IMR-90 (cell line): ENCODE data around the gene MYO1D. TPM values are rescaled to one million over a fixed set of nuclear protein-coding genes. Genes with fewer than 3 reads are reported as not detected.

Experiments
- ATAC-seq: fragments of 200-7000 bp; cut with Tn5 transposase; 2 replicates; pipeline ENCODE4 v1.9.1; 2020; ENCODE audit warnings: low read depth, mild to moderate bottlenecking, moderate library complexity
- BruUV-seq: library from RNA; stranded (reverse); fragments of 400-500 nt; replicated peaks from 2 replicates; lab custom pipeline; 2021; lab: Mats Ljungman, UMichigan
- CTCF ChIA-PET: fragments of 300-600 bp; formaldehyde crosslinking; extraction: SDS; loops from one replicate; lab custom pipeline; 2021; ENCODE audit warnings: antibody characterized with exemption; lab: Yijun Ruan, JAX
- POLR2A ChIA-PET: fragments of 300-600 bp; sonication (Branson Sonifier 250); formaldehyde crosslinking; loops from one replicate; lab custom pipeline; 2022; ENCODE audit warnings: antibody characterized with exemption; ENCODE audit not compliant: unreplicated experiment; lab: Charles Lee
- DNase-seq: peaks from one replicate; pipeline ENCODE4 v3.0.0; 2013
- H2AFZ ChIP-seq: replicated peaks from 2 replicates; pipeline ENCODE3; 2013; ENCODE audit warnings: low read length, mild to moderate bottlenecking; ENCODE audit not compliant: poor library complexity
- H2AK5ac ChIP-seq: 2 replicates; pipeline ENCODE4 v1.6.1; 2013; ENCODE audit warnings: low read depth, low read length, inconsistent platforms
- H2AK9ac ChIP-seq: replicated peaks from 2 replicates; pipeline ENCODE3; 2013; ENCODE audit warnings: mild to moderate bottlenecking, low read depth, low read length, moderate library complexity; ENCODE audit not compliant: poor library complexity
- H2BK120ac ChIP-seq: 2 replicates; pipeline ENCODE4 v1.6.1; 2013; ENCODE audit warnings: low read depth, low read length, inconsistent platforms
- H2BK15ac ChIP-seq: 3 replicates; pipeline ENCODE4 v1.6.1; 2013; ENCODE audit warnings: low read depth, low read length, inconsistent platforms
- H2BK20ac ChIP-seq: 2 replicates; pipeline ENCODE4 v1.6.1; 2013; ENCODE audit warnings: low read depth, mild to moderate bottlenecking, inconsistent platforms, low read length, moderate library complexity
- H2BK5ac ChIP-seq: 2 replicates; pipeline ENCODE4 v1.6.1; 2013; ENCODE audit warnings: mild to moderate bottlenecking, low read depth, low read length, inconsistent platforms; ENCODE audit not compliant: poor library complexity, severe bottlenecking
- H3K14ac ChIP-seq: replicated peaks from 2 replicates; pipeline ENCODE4 v1.6.1; 2013; ENCODE audit warnings: low read depth, low read length, inconsistent platforms
- H3K18ac ChIP-seq: 2 replicates; pipeline ENCODE4 v1.6.1; 2013; ENCODE audit warnings: low read depth, low read length, control low read depth
- H3K23ac ChIP-seq: 2 replicates; pipeline ENCODE4 v1.6.1; 2013; ENCODE audit warnings: low read depth, low read length, inconsistent platforms
- H3K27ac ChIP-seq: 2 replicates; pipeline ENCODE4 v1.5.1; 2013; ENCODE audit warnings: mild to moderate bottlenecking, control low read depth, low read length; ENCODE audit not compliant: insufficient read depth
- H3K27me3 ChIP-seq: 2 replicates; pipeline ENCODE4 v1.6.1; 2013; ENCODE audit warnings: low read length; ENCODE audit not compliant: control insufficient read depth, insufficient read depth
- H3K36me3 ChIP-seq: 2 replicates; pipeline ENCODE4 v1.6.1; 2013; ENCODE audit warnings: low read length, mixed read lengths; ENCODE audit not compliant: control insufficient read depth, insufficient read depth
- H3K4ac ChIP-seq: 2 replicates; pipeline ENCODE4 v1.6.1; 2013; ENCODE audit warnings: low read depth, low read length, inconsistent platforms
- H3K4me1 ChIP-seq: 2 replicates; pipeline ENCODE4 v1.6.1; 2013; ENCODE audit warnings: low read length, mixed read lengths; ENCODE audit not compliant: control insufficient read depth, insufficient read depth
- H3K4me2 ChIP-seq: 2 replicates; pipeline ENCODE4 v1.6.1; 2013; ENCODE audit warnings: low read depth, mild to moderate bottlenecking, control low read depth, low read length, moderate library complexity
- H3K4me3 ChIP-seq: 2 replicates; pipeline ENCODE4 v1.5.1; 2013; ENCODE audit warnings: low read depth, mild to moderate bottlenecking, control low read depth, low read length, moderate library complexity; ENCODE audit not compliant: insufficient read depth
- H3K56ac ChIP-seq: 2 replicates; pipeline ENCODE4 v1.6.1; 2013; ENCODE audit warnings: low read length, inconsistent platforms; ENCODE audit not compliant: insufficient read depth; ENCODE audit errors: extremely low read depth
- H3K79me1 ChIP-seq, 2 experiments: 2 replicates each; pipeline ENCODE4 v1.6.1; 2013; ENCODE audit warnings: low read length in 2 of 2, inconsistent platforms in 1 of 2, low read depth in 1 of 2
- H3K9ac ChIP-seq: 2 replicates; pipeline ENCODE4 v1.6.1; 2013; ENCODE audit warnings: low read depth, low read length, control low read depth
- H3K9me1 ChIP-seq: 2 replicates; pipeline ENCODE4 v1.6.1; 2013; ENCODE audit warnings: low read length, inconsistent platforms; ENCODE audit not compliant: insufficient read depth
- H3K9me3 ChIP-seq: 2 replicates; pipeline ENCODE4 v1.6.1; 2013; ENCODE audit warnings: low read length; ENCODE audit not compliant: control insufficient read depth, insufficient read depth
- H4K20me1 ChIP-seq: 2 replicates; pipeline ENCODE4 v1.6.1; 2013; ENCODE audit warnings: low read length, inconsistent platforms; ENCODE audit not compliant: insufficient read depth
- H4K5ac ChIP-seq: 2 replicates; pipeline ENCODE4 v1.6.1; 2013; ENCODE audit warnings: mild to moderate bottlenecking, low read depth, low read length, control low read depth
- H4K8ac ChIP-seq, 2 experiments: 2 replicates each; pipeline ENCODE4 v1.6.1; 2013; ENCODE audit warnings: low read depth in 2 of 2, low read length in 2 of 2, control low read depth in 1 of 2, inconsistent platforms in 1 of 2
- H4K91ac ChIP-seq: 2 replicates; pipeline ENCODE4 v1.6.1; 2013; ENCODE audit warnings: low read depth, low read length, inconsistent platforms; ENCODE audit not compliant: insufficient read depth
- BHLHE40 ChIP-seq: fragments of 150-350 bp; IDR thresholded peaks from 2 replicates; pipeline ENCODE4 v1.6.1; 2016; ENCODE audit warnings: mild to moderate bottlenecking, low read depth, low read length
- CEBPB ChIP-seq: IDR thresholded peaks from 2 replicates; pipeline ENCODE4 v1.6.1; 2012; ENCODE audit warnings: low read depth, low read length, improper control_type of control experiment
- CHD1 ChIP-seq: IDR thresholded peaks from 2 replicates; pipeline ENCODE4 v1.6.1; 2012; ENCODE audit warnings: low read depth, low read length, improper control_type of control experiment
- FOS ChIP-seq: fragments of 150-350 bp; IDR thresholded peaks from 2 replicates; pipeline ENCODE4 v1.6.1; 2016; ENCODE audit warnings: low read depth, low read length
- MAFK ChIP-seq: IDR thresholded peaks from 2 replicates; pipeline ENCODE4 v1.6.1; 2012; ENCODE audit warnings: low read depth, low read length, improper control_type of control experiment
- MXI1 ChIP-seq: IDR thresholded peaks from 2 replicates; pipeline ENCODE4 v1.6.1; 2012; ENCODE audit warnings: low read depth, mild to moderate bottlenecking, low read length, moderate library complexity, borderline replicate concordance
- NFE2L2 ChIP-seq: fragments of 150-350 bp; IDR thresholded peaks from 2 replicates; pipeline ENCODE4 v1.6.1; 2016; ENCODE audit warnings: low read depth, mild to moderate bottlenecking, low read length
- POLR2A ChIP-seq: IDR thresholded peaks from 2 replicates; pipeline ENCODE4 v1.6.1; 2012; ENCODE audit warnings: mild to moderate bottlenecking, low read depth, low read length
- RAD21 ChIP-seq: IDR thresholded peaks from 2 replicates; pipeline ENCODE4 v1.6.1; 2012; ENCODE audit warnings: low read length, improper control_type of control experiment
- RCOR1 ChIP-seq: IDR thresholded peaks from 2 replicates; pipeline ENCODE4 v1.6.1; 2012; ENCODE audit warnings: mild to moderate bottlenecking, low read length, improper control_type of control experiment; ENCODE audit not compliant: insufficient replicate concordance
- WGBS, 2 experiments: methylation state at CpG; one replicate each; pipeline versions ENCODE4 v1.1.5 to v1.1.7; 2013; ENCODE audit warnings: missing lambda C conversion rate in 2 of 2; ENCODE audit not compliant: insufficient read length in 1 of 2; ENCODE audit errors: extremely low coverage in 2 of 2; 5-methylcytosine and 5-hydroxymethylcytosine counted together
- dilution Hi-C: fragments of 300-500 bp; cut with HindIII; formaldehyde crosslinking; loops from one replicate; pipeline ENCODE4 v1.14.3; 2018; ENCODE audit warnings: low sequenced_read_pairs; ENCODE audit not compliant: unreplicated experiment
- in situ Hi-C: fragments of 300-500 bp; cut with MboI; formaldehyde crosslinking; loops from 3 replicates; pipeline ENCODE4 v1.14.3; 2019; ENCODE audit warnings: low sequenced_read_pairs, inconsistent platforms, mixed read lengths
- intact Hi-C: fragments of 100-400 bp; cut with micrococcal nuclease; formaldehyde crosslinking; loops from 2 replicates; pipeline ENCODE4 v1.10.0; 2022
- polyA plus RNA-seq, 3 experiments: library from polyadenylated mRNA; depleted of rRNA; stranded (reverse); fragments of >200 nt; gene quantifications; 2 replicates each; pipeline ENCODE4 v1.2.3, GENCODE V29; 2012; ENCODE audit warnings: low replicate concordance in 1 of 3
- total RNA-seq: library from RNA; depleted of rRNA; stranded (reverse); fragments of >200 nt; gene quantifications from 2 replicates; pipeline ENCODE4 v1.2.3, GENCODE V29; 2012
- TF ChIP-seq, protein P1 (sequence below): fragments of 150-350 bp; IDR thresholded peaks from 2 replicates; pipeline ENCODE4 v1.6.1; 2016; ENCODE audit warnings: low read depth, mild to moderate bottlenecking, low read length, moderate library complexity, borderline replicate concordance
- TF ChIP-seq, protein P2 (sequence below): fragments of 150-350 bp; IDR thresholded peaks from 2 replicates; pipeline ENCODE4 v1.6.1; 2017; ENCODE audit warnings: mild to moderate bottlenecking, antibody characterized with exemption, low read length, low read depth
- TF ChIP-seq, protein P3 (sequence below): conservative IDR thresholded peaks from 2 replicates; pipeline ENCODE4 v1.5.1; 2012; ENCODE audit warnings: mild to moderate bottlenecking, low read depth, low read length, improper control_type of control experiment

Gene MYO1D
- total and polyA plus RNA-seq, 2 of the 4 experiments (the other 2 are of a cell fraction) = 0.63 to 0.90 TPM

DNA sequence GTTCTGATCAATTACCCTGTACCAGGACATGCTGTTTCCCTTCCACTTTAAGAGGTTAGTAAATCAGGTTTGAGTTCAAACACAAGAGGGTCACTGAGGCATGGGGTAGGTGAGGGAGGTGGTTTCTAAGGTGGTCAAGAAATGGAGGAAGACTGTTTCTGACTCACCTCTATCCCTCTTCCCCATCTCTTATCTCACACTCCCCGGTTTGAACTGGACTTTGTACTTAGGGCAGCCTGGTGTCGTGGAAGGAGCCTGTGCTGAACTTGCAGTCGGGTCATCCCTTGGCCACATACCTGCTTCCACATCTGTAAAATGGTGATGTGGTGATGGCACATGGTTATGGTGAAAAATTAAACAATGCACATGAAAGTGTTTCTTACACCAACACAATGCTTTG is 33.8 kb upstream of the MYO1D start:
- no peak overlapping the region for H2BK15ac ChIP-seq
- no peak overlapping the region for H2BK5ac ChIP-seq
- dilution Hi-C loops = no loop called here
- H2AK5ac ChIP-seq = no peak overlapping the region
- intact Hi-C loops = loop anchor here (1.0 to 2.0 kb wide), 2 partner anchors 34 to 127 kb away; partner anchors contain the start of gene MYO1D
- TF ChIP-seq FOS (no peak), RCOR1 (no peak), MXI1 (no peak), NFE2L2 (no peak), BHLHE40 (no peak), CHD1 (no peak), MAFK (no peak), RAD21 (no peak), POLR2A (no peak), CEBPB (no peak)
- TF ChIP-seq, protein P1, sequence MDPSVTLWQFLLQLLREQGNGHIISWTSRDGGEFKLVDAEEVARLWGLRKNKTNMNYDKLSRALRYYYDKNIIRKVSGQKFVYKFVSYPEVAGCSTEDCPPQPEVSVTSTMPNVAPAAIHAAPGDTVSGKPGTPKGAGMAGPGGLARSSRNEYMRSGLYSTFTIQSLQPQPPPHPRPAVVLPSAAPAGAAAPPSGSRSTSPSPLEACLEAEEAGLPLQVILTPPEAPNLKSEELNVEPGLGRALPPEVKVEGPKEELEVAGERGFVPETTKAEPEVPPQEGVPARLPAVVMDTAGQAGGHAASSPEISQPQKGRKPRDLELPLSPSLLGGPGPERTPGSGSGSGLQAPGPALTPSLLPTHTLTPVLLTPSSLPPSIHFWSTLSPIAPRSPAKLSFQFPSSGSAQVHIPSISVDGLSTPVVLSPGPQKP = no peak
- TF ChIP-seq, protein P2, sequence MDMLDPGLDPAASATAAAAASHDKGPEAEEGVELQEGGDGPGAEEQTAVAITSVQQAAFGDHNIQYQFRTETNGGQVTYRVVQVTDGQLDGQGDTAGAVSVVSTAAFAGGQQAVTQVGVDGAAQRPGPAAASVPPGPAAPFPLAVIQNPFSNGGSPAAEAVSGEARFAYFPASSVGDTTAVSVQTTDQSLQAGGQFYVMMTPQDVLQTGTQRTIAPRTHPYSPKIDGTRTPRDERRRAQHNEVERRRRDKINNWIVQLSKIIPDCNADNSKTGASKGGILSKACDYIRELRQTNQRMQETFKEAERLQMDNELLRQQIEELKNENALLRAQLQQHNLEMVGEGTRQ = no peak
- TF ChIP-seq, protein P3, sequence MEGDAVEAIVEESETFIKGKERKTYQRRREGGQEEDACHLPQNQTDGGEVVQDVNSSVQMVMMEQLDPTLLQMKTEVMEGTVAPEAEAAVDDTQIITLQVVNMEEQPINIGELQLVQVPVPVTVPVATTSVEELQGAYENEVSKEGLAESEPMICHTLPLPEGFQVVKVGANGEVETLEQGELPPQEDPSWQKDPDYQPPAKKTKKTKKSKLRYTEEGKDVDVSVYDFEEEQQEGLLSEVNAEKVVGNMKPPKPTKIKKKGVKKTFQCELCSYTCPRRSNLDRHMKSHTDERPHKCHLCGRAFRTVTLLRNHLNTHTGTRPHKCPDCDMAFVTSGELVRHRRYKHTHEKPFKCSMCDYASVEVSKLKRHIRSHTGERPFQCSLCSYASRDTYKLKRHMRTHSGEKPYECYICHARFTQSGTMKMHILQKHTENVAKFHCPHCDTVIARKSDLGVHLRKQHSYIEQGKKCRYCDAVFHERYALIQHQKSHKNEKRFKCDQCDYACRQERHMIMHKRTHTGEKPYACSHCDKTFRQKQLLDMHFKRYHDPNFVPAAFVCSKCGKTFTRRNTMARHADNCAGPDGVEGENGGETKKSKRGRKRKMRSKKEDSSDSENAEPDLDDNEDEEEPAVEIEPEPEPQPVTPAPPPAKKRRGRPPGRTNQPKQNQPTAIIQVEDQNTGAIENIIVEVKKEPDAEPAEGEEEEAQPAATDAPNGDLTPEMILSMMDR = no peak
- ChIA-PET CTCF (interaction anchor here (0.6 to 2.7 kb wide), 3 partner anchors 34 to 128 kb away, joined by 3 to 9 read pairs (median 6); partner anchors contain the start of gene MYO1D), POLR2A (no interaction called here)
- no peak overlapping the region for H4K5ac ChIP-seq
- peaks cover 4% of the 10 kb centered on the region for H3K27me3 ChIP-seq
- H3K23ac ChIP-seq = no peak overlapping the region
- no peak overlapping the region for H3K27ac ChIP-seq
- H3K9me3 ChIP-seq = no peaks in the 10 kb centered on the region
- H2AFZ ChIP-seq = no peak overlapping the region
- no peak overlapping the region for H4K8ac ChIP-seq
- no peak overlapping the region for H2BK20ac ChIP-seq
- DNase-seq (no peak), ATAC-seq (no peak)
- no CpG with 5 or more reads among the region's 3 CpGs for WGBS, 2 experiments
- H3K4me1 ChIP-seq = peaks cover 2% of the 10 kb centered on the region; the same call in 1 of the 2 replicates
- no peaks in the 10 kb centered on the region for H4K20me1 ChIP-seq
- H3K9me1 ChIP-seq = no peaks in the 10 kb centered on the region; the same call in 1 of the 2 replicates
- H2AK9ac ChIP-seq = no peak overlapping the region
- H3K14ac ChIP-seq = no peak overlapping the region
- H3K4me2 ChIP-seq = no peak overlapping the region
- no peak overlapping the region for H3K56ac ChIP-seq
- BruUV-seq = no TSS peak
- no peak overlapping the region for H3K4me3 ChIP-seq
- H4K91ac ChIP-seq = no peak overlapping the region
- in situ Hi-C loops = loop anchor here (25.0 kb wide), 1 partner anchor 123 kb away; no protein-coding TSS in a partner anchor
- H3K4ac ChIP-seq = no peak overlapping the region
- H2BK120ac ChIP-seq = no peak overlapping the region
- no peaks in the 10 kb centered on the region for H3K36me3 ChIP-seq
- no peak overlapping the region for H3K18ac ChIP-seq
- no peaks in the 10 kb centered on the region for H3K79me1 ChIP-seq
- no peak overlapping the region for H3K9ac ChIP-seq
